Epithelial cell of esophagus (primary cell): ENCODE data around the gene FIZ1.
A peak's percentile ranks its signal among the peaks of the same experiment; 100 is the strongest.

ENCODE experiments used
- DNase-seq: peaks from one replicate; pipeline ENCODE4 v3.0.0; 2010; ENCODE audit warnings: low read depth
- H3K4me3 ChIP-seq: 2 replicates; pipeline ENCODE4 v1.5.1; 2011; ENCODE audit warnings: mild to moderate bottlenecking, low read length, control low read depth
- TF ChIP-seq, protein P1 (sequence below): IDR thresholded peaks from 2 replicates; pipeline ENCODE4 v1.5.1; 2011; ENCODE audit warnings: low read depth, mild to moderate bottlenecking, low read length, control low read depth, inconsistent platforms; ENCODE audit not compliant: insufficient read depth; ENCODE audit errors: missing control alignments

FIZ1 gene

DNA sequence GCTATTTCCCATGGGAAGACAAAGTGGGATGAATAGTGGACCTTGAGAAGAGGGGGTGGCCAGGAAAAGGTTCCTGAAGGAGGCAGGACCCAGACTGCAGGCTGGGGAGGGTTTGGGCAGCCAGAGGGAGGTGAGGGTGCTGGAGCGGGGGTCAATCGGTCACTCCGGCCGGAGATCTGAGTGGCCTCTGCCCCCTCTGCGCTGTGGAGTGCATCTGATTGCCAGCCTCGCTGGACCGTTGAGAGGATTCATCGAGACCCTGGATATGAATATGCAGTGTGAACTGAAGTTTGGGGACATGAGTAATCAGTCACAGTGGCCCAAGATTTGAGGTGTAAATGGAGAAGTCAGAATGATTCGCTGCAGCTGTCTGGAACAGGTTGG, 36.0 kb upstream of the FIZ1 start:
- TF ChIP-seq, protein P1, sequence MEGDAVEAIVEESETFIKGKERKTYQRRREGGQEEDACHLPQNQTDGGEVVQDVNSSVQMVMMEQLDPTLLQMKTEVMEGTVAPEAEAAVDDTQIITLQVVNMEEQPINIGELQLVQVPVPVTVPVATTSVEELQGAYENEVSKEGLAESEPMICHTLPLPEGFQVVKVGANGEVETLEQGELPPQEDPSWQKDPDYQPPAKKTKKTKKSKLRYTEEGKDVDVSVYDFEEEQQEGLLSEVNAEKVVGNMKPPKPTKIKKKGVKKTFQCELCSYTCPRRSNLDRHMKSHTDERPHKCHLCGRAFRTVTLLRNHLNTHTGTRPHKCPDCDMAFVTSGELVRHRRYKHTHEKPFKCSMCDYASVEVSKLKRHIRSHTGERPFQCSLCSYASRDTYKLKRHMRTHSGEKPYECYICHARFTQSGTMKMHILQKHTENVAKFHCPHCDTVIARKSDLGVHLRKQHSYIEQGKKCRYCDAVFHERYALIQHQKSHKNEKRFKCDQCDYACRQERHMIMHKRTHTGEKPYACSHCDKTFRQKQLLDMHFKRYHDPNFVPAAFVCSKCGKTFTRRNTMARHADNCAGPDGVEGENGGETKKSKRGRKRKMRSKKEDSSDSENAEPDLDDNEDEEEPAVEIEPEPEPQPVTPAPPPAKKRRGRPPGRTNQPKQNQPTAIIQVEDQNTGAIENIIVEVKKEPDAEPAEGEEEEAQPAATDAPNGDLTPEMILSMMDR: no peak
- no peak for DNase-seq
- peak overlapping the region; percentile 100 for H3K4me3 ChIP-seq

DNA sequence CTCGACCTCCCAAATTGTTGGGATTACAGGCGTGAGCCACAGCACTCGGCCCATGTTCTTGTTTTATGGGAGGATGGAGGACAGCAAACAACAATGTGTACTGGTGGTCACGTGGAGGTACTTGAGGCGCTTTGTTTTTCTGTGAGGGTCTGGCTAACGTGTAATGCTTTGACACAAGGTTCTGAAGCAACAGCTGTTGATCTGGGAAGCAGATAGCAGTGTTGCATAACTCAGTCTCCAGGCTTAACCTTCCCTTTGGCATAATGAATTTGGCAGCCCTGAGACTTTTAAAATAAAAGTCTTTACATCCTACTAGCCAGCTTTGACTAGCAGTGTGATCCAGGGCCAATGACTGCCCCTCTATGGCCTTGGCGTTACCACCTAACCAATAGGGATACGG, 34.5 kb upstream of the FIZ1 start:
- H3K4me3 ChIP-seq: no peak overlapping the region
- TF ChIP-seq, protein P1: no peak
- no peak for DNase-seq

DNA sequence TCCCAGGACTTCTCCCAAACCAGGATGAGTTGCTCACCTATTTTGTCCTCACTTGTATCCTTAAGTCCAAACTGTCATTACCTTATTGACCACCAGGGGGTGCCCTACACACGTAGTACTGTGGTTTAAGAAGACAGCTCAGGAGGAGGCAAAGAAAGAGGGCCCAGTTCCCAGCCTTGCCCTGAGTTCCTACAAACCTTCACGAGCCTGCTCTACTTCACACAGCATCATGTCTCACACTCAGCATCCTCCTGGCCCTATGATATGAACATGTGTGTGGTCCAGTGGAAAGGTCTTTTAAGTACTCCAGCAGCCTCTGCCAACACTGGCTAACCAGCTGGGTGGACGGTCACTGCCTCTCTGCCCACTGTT, 33.1 kb upstream of the FIZ1 start:
- TF ChIP-seq, protein P1: peak; percentile 88
- H3K4me3 ChIP-seq: no peak overlapping the region
- peak; percentile 98 for DNase-seq

DNA sequence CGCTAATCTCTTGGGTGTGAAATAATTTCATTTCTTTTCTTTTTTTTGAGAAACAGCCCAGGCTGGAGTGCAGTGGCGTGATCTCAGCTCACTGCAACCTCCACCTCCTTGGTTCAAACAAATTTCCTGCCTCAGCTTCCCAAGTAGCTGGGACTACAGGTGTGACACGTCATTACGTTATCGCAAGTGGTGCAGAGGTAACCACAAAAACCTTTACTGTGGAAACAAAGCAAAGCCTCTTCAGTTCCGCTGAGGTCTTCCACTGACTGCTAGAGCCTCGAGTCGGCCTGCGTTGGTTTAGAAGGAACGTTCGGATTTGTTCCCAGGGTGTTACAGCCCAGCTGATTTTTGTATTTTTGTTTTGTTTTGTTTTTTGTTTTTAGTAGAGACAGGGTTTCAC, 27.0 kb upstream of the FIZ1 start:
- no peak overlapping the region for H3K4me3 ChIP-seq
- TF ChIP-seq, protein P1: no peak
- DNase-seq: no peak

DNA sequence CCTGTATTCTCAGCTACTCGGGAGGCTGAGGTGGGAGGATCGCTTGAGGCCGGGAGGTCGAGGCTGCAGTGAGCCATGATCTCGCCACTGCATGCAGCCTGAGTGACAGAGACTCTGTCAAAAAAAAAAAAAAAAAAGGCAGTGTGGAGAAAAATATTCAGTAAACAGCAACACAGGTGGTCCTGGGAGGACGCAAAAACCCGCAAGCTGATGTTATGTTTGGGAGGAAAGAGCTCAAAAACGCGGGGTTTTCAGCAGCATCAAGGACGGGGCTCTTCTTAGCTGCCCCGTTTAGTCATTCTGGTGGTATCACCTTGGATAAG, 25.6 kb upstream of the FIZ1 start:
- no peak for DNase-seq
- H3K4me3 ChIP-seq: peak overlapping the region; percentile 62
- TF ChIP-seq, protein P1: no peak

DNA sequence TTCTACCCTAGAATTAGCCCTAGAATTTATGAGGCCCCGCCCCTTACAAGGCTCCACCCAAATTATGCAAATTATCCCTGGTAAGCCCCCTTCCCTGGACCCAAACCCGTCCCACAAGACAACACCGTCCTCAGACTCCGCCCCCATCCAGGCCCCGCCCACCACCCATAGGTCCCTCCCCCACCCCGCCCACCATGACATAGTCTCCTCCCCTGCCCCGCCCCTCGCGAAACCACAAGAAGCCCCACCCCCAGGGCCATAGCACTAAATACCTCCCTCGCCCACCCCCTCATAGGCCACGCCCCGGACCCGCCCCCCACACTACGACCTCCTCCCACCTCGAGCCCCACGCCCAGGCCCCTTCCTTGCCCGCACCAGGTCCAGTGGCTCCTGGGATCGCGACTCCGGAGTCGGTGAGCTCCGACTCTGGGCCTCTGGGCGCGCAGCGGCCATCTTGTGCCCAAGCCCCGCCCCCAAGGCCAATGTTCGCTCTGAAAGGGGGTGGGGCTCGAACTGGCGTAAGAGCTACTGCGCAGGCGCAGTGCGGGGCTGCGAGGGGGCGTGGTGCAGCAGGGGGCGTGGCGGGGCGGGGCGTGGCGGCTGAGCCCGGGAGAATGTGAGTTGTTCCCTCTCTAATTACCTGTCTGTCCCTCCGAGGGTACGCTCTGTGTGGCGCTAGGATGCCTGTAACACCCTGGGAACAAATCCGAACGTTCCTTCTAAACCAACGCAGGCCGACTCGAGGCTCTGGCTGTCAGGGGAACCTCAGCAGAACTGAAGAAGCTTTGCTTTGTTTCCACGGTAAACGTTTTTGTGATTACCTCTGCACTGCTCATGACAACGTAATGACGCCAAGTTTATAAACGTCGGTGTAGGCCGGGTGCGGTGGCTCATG, 25.0 kb upstream of the FIZ1 start, which contains the start of gene ZNF784:
TSS of gene ZNF784 (minus strand) at position 458 of the 895 bp plus-strand sequence. CDS start at position 453, 5 bp downstream.
- peak; percentile 92 for DNase-seq
- TF ChIP-seq, protein P1: no peak
- H3K4me3 ChIP-seq: peak within 1 kb of the TSS; percentile 62

DNA sequence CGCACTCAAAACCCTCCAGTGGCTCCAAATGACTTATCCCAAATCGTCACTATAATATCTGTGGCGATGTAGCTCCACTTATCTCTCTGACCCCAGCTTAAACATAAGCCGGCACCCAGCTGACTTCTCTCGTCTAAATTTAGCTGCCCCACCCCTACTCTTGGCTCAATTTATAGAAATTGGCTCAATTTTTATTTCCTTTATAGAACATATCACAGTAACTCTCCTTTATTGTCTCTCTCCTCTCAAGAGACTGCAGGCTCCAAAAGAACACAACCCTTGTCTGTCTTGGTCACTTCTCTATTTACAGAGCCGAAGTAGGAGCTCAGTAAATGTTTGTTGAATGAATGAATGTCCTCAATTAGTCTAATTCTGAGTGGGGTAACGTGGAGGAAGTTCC, 24.2 kb upstream of the FIZ1 start:
- no peak overlapping the region for H3K4me3 ChIP-seq
- no peak for DNase-seq
- TF ChIP-seq, protein P1: no peak
